Cardiac fibroblast (primary cell): ENCODE data around the gene PRKAR2B.
A peak's percentile ranks its signal among the peaks of the same experiment; 100 is the strongest.

Experiments
- DNase-seq, 2 donors: peaks; one replicate each; pipeline versions ENCODE4 v3.0.0 to v3.0.0-alpha.2; 2010; ENCODE audit warnings: low read depth in 2 of 2
- H3K4me3 ChIP-seq, 2 donors: replicated peaks in 1 of 2; 1 replicate in 1 of 2; 2 replicates in 1 of 2; pipeline ENCODE4 v1.5.1; 2011; ENCODE audit warnings: low read depth in 2 of 2, low read length in 2 of 2, mild to moderate bottlenecking in 2 of 2, moderate library complexity in 1 of 2
- CTCF ChIP-seq: IDR thresholded peaks from one replicate; pipeline ENCODE4 v1.5.1; 2011; ENCODE audit warnings: low read depth, mild to moderate bottlenecking, low read length, inconsistent platforms

PRKAR2B gene

GRCh38 chr7:107044347-107045194 is at the start of gene PRKAR2B:
Gene PRKAR2B, plus strand, starts transcription at chr7:107044705. Its CDS starts 203 bp downstream, at chr7:107044908.
- no peak for TF ChIP-seq CTCF
- peak; percentile 31 to 61 for DNase-seq
- H3K4me3 ChIP-seq, result peak within 1 kb of the TSS; percentile 57 to 60

- TF ChIP-seq CTCF, result no peak
- DNase-seq, result no peak
Measured at GRCh38 chr7:106994833-106995232, 49.7 kb upstream of the PRKAR2B start.

GRCh38 chr7:106997487-106998271 is 46.8 kb upstream of the PRKAR2B start:
- H3K4me3 ChIP-seq, result no peak overlapping the region
- no peak for TF ChIP-seq CTCF
- no peak for DNase-seq

More at GRCh38 chr7:106994833-106995232, 49.7 kb upstream of the PRKAR2B start:
- no peak overlapping the region for H3K4me3 ChIP-seq

GRCh38 chr7:106999023-106999422 is 45.5 kb upstream of the PRKAR2B start:
- no peak overlapping the region for H3K4me3 ChIP-seq
- TF ChIP-seq CTCF, result no peak
- DNase-seq, result no peak

- no peak for TF ChIP-seq CTCF
- no peak for DNase-seq
- no peak overlapping the region for H3K4me3 ChIP-seq
Measured at GRCh38 chr7:107001490-107001889, 43.0 kb upstream of the PRKAR2B start.

- peak; percentile 19 to 33 for DNase-seq
- TF ChIP-seq CTCF, result no peak
- H3K4me3 ChIP-seq, result no peak overlapping the region
Measured at GRCh38 chr7:107002126-107002525, 42.4 kb upstream of the PRKAR2B start.
